ENCODE data around the gene NIPSNAP3A.

GRCh38 chr9:104700306-104700705, 47.2 kb upstream of the NIPSNAP3A start:
- TF ChIP-seq CTCF (IDR thresholded peaks at IDR 0.05; ENCODE audit: control extremely low read depth in 1 of 3, insufficient read depth in 1 of 3, low read depth in 1 of 3, low read length in 3 of 3) (no peak), SP2 (IDR thresholded peaks at IDR 0.05; ENCODE audit: low read length) (no peak), GTF2F1 (IDR thresholded peaks at IDR 0.05; ENCODE audit: borderline replicate concordance, low read depth, low read length) (no peak), POLR2A (IDR thresholded peaks at IDR 0.05; ENCODE audit: control extremely low read depth in 1 of 2, low read depth in 2 of 2, low read length in 2 of 2) (no peak), JUN (IDR thresholded peaks at IDR 0.05; ENCODE audit: low read depth, low read length) (no peak)
